HEK293 (cell line): Measurements from ENCODE around the gene HAUS5.

Experiments
- GLIS1 ChIP-seq: fragments of 450-650 bp; formaldehyde crosslinking; IDR thresholded peaks from 2 replicates; pipeline ENCODE4 v1.5.1; 2016; ENCODE audit warnings: missing biosample characterization, missing genetic modification characterization
- HOXA7 ChIP-seq: sonication (generic); formaldehyde crosslinking; IDR thresholded peaks from 2 replicates; pipeline ENCODE4 v1.8.1; 2022; ENCODE audit warnings: missing genetic modification reagents, borderline replicate concordance
- HOXD13 ChIP-seq: sonication (generic); formaldehyde crosslinking; IDR thresholded peaks from 2 replicates; pipeline ENCODE4 v1.8.0; 2022; ENCODE audit warnings: missing genetic modification reagents, borderline replicate concordance
- IKZF3 ChIP-seq: fragments of 450-650 bp; IDR thresholded peaks from 2 replicates; pipeline ENCODE4 v1.5.0; 2018; ENCODE audit warnings: missing biosample characterization, mild to moderate bottlenecking, missing genetic modification characterization, moderate library complexity
- SP3 ChIP-seq: fragments of 450-650 bp; formaldehyde crosslinking; IDR thresholded peaks from 2 replicates; pipeline ENCODE4 v1.5.1; 2016; ENCODE audit warnings: missing biosample characterization, missing genetic modification characterization
- TSHZ1 ChIP-seq: fragments of 450-650 bp; formaldehyde crosslinking; IDR thresholded peaks from 2 replicates; pipeline ENCODE4 v1.5.1; 2016; ENCODE audit warnings: missing biosample characterization, missing genetic modification characterization, borderline replicate concordance
- ZBTB7A ChIP-seq: fragments of 450-650 bp; formaldehyde crosslinking; IDR thresholded peaks from 2 replicates; pipeline ENCODE4 v1.5.1; 2016; ENCODE audit warnings: low read depth, missing biosample characterization, missing genetic modification characterization
- ZBTB8A ChIP-seq: fragments of 450-650 bp; formaldehyde crosslinking; IDR thresholded peaks from 2 replicates; pipeline ENCODE4 v1.5.1; 2016; ENCODE audit warnings: missing biosample characterization, missing genetic modification characterization
- ZNF138 ChIP-seq: fragments of 450-650 bp; formaldehyde crosslinking; IDR thresholded peaks from 2 replicates; pipeline ENCODE4 v1.5.1; 2016; ENCODE audit warnings: missing biosample characterization, missing genetic modification characterization, borderline replicate concordance
- ZNF335 ChIP-seq: fragments of 450-650 bp; formaldehyde crosslinking; conservative IDR thresholded peaks from 2 replicates; pipeline ENCODE4 v1.5.1; 2016; ENCODE audit warnings: missing biosample characterization, missing genetic modification characterization
- ZNF366 ChIP-seq: fragments of 450-650 bp; formaldehyde crosslinking; conservative IDR thresholded peaks from 2 replicates; pipeline ENCODE4 v1.5.1; 2016; ENCODE audit warnings: missing biosample characterization, missing genetic modification characterization
- ZNF416 ChIP-seq: fragments of 450-650 bp; formaldehyde crosslinking; IDR thresholded peaks from 2 replicates; pipeline ENCODE4 v1.5.1; 2016; ENCODE audit warnings: missing biosample characterization, missing genetic modification characterization
- ZNF549 ChIP-seq: fragments of 450-650 bp; IDR thresholded peaks from 2 replicates; pipeline ENCODE4 v1.5.1; 2018; ENCODE audit warnings: missing biosample characterization, missing genetic modification characterization, mild to moderate bottlenecking, inconsistent platforms, moderate library complexity
- ZNF596 ChIP-seq: fragments of 450-650 bp; IDR thresholded peaks from 2 replicates; pipeline ENCODE4 v1.5.0; 2018; ENCODE audit warnings: missing biosample characterization, mild to moderate bottlenecking, missing genetic modification characterization, moderate library complexity
- ZNF624 ChIP-seq: fragments of 450-650 bp; formaldehyde crosslinking; IDR thresholded peaks from 2 replicates; pipeline ENCODE4 v1.5.1; 2017; ENCODE audit warnings: missing biosample characterization, missing genetic modification characterization
- ZNF660 ChIP-seq: fragments of 450-650 bp; IDR thresholded peaks from 2 replicates; pipeline ENCODE4 v1.5.1; 2018; ENCODE audit warnings: missing biosample characterization, mild to moderate bottlenecking, missing genetic modification characterization
- ZNF704 ChIP-seq: fragments of 450-650 bp; formaldehyde crosslinking; IDR thresholded peaks from 2 replicates; pipeline ENCODE4 v1.5.1; 2016; ENCODE audit warnings: missing biosample characterization, missing genetic modification characterization
- ZNF747 ChIP-seq: fragments of 450-650 bp; formaldehyde crosslinking; IDR thresholded peaks from 2 replicates; pipeline ENCODE4 v1.5.1; 2016; ENCODE audit warnings: missing biosample characterization, missing genetic modification characterization
- ZNF768 ChIP-seq: fragments of 450-650 bp; formaldehyde crosslinking; IDR thresholded peaks from 2 replicates; pipeline ENCODE4 v1.5.1; 2018; ENCODE audit warnings: missing biosample characterization, mild to moderate bottlenecking, missing genetic modification characterization
- ZNF776 ChIP-seq: fragments of 450-650 bp; formaldehyde crosslinking; IDR thresholded peaks from 2 replicates; pipeline ENCODE4 v1.5.0; 2017; ENCODE audit warnings: missing biosample characterization, missing genetic modification characterization, borderline replicate concordance
- ZNF785 ChIP-seq: fragments of 450-650 bp; formaldehyde crosslinking; IDR thresholded peaks from 2 replicates; pipeline ENCODE4 v1.5.1; 2016; ENCODE audit warnings: missing biosample characterization, missing genetic modification characterization
- ZSCAN18 ChIP-seq: fragments of 450-650 bp; formaldehyde crosslinking; IDR thresholded peaks from 2 replicates; pipeline ENCODE4 v1.5.1; 2016; ENCODE audit warnings: missing biosample characterization, missing genetic modification characterization
- ZXDB ChIP-seq: fragments of 450-650 bp; formaldehyde crosslinking; IDR thresholded peaks from 2 replicates; pipeline ENCODE4 v1.5.1; 2016; ENCODE audit warnings: missing biosample characterization, missing genetic modification characterization
- TF ChIP-seq, protein P1 (sequence below): fragments of 450-650 bp; formaldehyde crosslinking; IDR thresholded peaks from 2 replicates; pipeline ENCODE4 v1.5.1; 2016; ENCODE audit warnings: missing biosample characterization, missing genetic modification characterization
- TF ChIP-seq, protein P2 (sequence below): fragments of 450-650 bp; formaldehyde crosslinking; IDR thresholded peaks from 2 replicates; pipeline ENCODE4 v1.5.1; 2017; ENCODE audit warnings: missing biosample characterization, missing genetic modification characterization
- TF ChIP-seq, protein P3 (sequence below): fragments of 450-650 bp; formaldehyde crosslinking; IDR thresholded peaks from 2 replicates; pipeline ENCODE4 v1.5.1; 2016; ENCODE audit warnings: missing biosample characterization, missing genetic modification characterization
- TF ChIP-seq, protein P4 (sequence below): fragments of 450-650 bp; formaldehyde crosslinking; IDR thresholded peaks from 2 replicates; pipeline ENCODE4 v1.5.1; 2016; ENCODE audit warnings: missing biosample characterization, missing genetic modification characterization, low read depth

HAUS5 gene

DNA sequence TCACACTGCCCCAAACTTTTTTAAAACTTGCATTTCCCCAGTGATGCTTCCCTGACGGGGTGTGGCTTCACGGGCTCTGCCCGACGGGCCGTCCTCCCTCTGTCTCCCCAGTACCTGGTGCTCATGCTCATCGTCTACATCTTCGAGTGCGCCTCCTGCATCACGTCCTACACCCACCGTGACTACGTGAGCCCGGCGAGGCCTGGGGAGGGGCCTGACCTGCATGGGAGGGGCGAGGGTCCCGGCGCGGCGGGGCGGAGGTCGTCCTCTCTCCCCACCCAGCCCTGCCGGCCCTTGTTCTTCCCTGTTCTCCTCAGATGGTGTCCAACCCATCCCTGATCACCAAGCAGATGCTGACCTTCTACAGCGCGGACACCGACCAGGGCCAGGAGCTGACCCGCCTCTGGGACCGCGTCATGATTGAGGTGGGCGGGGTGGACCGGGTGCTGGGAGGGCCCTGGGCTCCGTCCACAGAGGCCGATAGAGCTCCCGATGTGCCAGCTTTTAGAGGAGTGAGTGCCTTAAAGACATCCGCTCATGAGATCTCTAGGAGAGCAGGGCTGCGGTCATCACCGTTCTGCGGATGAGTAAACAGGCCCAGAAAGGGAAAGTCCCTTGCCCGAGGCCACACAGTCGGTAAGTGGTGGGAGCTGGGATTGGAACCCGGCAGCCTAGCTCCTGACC, 60.7 kb downstream of the HAUS5 start (continued):
- TF ChIP-seq ZNF768: 0 out of 2 replicates have a peak, but pooled peaks have one; percentile 31
- TF ChIP-seq ZNF138 (tag by site-specific recombination): no peak
- no peak for TF ChIP-seq ZNF660 (tag by site-specific recombination)
- no peak for TF ChIP-seq ZNF549 (tag by site-specific recombination)
- no peak for TF ChIP-seq ZNF366 (tag by site-specific recombination)
- TF ChIP-seq ZNF785 (tag by site-specific recombination): no peak
- TF ChIP-seq ZNF335: peak; percentile 56; the same call in 1 of the 2 replicates
- no peak for TF ChIP-seq ZNF747 (tag by site-specific recombination)
- no peak for TF ChIP-seq ZBTB8A
- TF ChIP-seq GLIS1: no peak
- TF ChIP-seq TSHZ1 (tag by site-specific recombination): no peak
- TF ChIP-seq, protein P1, sequence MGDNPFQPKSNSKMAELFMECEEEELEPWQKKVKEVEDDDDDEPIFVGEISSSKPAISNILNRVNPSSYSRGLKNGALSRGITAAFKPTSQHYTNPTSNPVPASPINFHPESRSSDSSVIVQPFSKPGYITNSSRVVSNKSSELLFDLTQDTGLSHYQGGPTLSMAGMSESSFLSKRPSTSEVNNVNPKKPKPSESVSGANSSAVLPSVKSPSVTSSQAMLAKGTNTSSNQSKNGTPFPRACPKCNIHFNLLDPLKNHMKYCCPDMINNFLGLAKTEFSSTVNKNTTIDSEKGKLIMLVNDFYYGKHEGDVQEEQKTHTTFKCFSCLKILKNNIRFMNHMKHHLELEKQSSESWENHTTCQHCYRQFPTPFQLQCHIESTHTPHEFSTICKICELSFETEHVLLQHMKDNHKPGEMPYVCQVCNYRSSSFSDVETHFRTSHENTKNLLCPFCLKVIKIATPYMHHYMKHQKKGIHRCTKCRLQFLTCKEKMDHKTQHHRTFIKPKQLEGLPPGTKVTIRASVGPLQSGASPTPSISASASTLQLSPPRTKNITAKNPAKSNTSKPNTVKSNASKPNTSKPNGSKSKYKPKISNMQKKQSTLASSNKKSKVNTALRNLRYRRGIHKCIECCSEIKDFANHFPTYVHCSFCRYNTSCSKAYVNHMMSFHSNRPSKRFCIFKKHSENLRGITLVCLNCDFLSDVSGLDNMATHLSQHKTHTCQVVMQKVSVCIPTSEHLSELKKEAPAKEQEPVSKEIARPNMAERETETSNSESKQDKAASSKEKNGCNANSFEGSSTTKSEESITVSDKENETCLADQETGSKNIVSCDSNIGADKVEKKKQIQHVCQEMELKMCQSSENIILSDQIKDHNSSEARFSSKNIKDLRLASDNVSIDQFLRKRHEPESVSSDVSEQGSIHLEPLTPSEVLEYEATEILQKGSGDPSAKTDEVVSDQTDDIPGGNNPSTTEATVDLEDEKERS (tag by site-specific recombination): no peak
- no peak for TF ChIP-seq ZXDB (tag by site-specific recombination)
- TF ChIP-seq ZNF624 (tag by site-specific recombination): no peak
- no peak for TF ChIP-seq HOXA7 (CRISPR knock-in tag)
- TF ChIP-seq, protein P2, sequence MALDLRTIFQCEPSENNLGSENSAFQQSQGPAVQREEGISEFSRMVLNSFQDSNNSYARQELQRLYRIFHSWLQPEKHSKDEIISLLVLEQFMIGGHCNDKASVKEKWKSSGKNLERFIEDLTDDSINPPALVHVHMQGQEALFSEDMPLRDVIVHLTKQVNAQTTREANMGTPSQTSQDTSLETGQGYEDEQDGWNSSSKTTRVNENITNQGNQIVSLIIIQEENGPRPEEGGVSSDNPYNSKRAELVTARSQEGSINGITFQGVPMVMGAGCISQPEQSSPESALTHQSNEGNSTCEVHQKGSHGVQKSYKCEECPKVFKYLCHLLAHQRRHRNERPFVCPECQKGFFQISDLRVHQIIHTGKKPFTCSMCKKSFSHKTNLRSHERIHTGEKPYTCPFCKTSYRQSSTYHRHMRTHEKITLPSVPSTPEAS: no peak
- TF ChIP-seq, protein P3, sequence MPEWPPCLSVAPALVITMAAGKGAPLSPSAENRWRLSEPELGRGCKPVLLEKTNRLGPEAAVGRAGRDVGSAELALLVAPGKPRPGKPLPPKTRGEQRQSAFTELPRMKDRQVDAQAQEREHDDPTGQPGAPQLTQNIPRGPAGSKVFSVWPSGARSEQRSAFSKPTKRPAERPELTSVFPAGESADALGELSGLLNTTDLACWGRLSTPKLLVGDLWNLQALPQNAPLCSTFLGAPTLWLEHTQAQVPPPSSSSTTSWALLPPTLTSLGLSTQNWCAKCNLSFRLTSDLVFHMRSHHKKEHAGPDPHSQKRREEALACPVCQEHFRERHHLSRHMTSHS (tag by site-specific recombination): no peak
- TF ChIP-seq ZSCAN18 (tag by site-specific recombination): no peak
- TF ChIP-seq SP3 (tag by site-specific recombination): peak; percentile 92
- no peak for TF ChIP-seq ZNF776 (tag by site-specific recombination)
- no peak for TF ChIP-seq ZNF596 (tag by site-specific recombination)
- TF ChIP-seq ZNF704 (tag by site-specific recombination): no peak
- no peak for TF ChIP-seq IKZF3 (tag by site-specific recombination)
- TF ChIP-seq ZBTB7A (tag by site-specific recombination): no peak
- no peak for TF ChIP-seq HOXD13 (CRISPR knock-in tag)
- no peak for TF ChIP-seq ZNF416
- TF ChIP-seq, protein P4, sequence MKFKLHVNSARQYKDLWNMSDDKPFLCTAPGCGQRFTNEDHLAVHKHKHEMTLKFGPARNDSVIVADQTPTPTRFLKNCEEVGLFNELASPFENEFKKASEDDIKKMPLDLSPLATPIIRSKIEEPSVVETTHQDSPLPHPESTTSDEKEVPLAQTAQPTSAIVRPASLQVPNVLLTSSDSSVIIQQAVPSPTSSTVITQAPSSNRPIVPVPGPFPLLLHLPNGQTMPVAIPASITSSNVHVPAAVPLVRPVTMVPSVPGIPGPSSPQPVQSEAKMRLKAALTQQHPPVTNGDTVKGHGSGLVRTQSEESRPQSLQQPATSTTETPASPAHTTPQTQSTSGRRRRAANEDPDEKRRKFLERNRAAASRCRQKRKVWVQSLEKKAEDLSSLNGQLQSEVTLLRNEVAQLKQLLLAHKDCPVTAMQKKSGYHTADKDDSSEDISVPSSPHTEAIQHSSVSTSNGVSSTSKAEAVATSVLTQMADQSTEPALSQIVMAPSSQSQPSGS (tag by site-specific recombination): no peak
